ENCODE data around the gene APRT.

The APRT gene, protein sequence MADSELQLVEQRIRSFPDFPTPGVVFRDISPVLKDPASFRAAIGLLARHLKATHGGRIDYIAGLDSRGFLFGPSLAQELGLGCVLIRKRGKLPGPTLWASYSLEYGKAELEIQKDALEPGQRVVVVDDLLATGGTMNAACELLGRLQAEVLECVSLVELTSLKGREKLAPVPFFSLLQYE

DNA sequence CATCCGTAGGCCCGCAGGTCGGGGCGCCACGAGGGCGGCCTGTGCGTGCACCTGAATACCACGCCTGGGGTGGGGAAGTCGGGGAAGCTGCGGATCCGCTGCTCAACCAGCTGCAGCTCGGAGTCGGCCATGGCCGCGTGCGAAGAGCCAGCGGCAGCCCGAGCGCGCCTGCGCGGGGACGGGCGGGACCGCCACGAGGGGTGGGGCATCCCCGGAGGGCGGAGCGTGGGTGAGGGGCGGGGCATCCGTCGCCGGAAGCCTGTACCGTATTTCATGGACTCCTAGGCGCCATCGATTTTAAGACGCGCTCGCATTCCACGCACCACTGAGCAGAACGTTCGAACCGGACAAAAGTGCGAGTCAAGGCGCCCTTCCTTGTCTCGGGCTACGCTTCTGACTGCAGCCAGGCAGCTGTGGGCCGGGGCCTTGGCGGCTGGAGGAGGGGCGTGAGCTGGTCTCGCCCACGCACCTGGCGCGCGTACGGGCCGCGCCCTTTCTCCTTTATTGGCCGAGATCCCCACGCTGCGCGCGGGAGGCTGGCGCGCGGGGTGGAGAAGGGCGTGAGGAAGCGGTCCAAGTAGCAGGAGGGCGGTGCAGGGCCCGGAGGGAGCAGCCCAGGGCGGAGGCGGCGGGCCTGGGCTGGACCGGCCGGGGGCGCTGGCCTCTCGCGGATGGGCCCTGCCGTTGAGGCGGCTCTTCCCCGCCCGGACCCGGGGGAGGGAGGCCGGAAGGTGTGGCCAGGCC lies at the start of gene APRT:
Gene APRT (minus strand): TSS at position 160 of the 744 bp plus-strand sequence. CDS start 29 bp downstream, at position 131.
- peak; percentile 87 for DNase-seq

DNA sequence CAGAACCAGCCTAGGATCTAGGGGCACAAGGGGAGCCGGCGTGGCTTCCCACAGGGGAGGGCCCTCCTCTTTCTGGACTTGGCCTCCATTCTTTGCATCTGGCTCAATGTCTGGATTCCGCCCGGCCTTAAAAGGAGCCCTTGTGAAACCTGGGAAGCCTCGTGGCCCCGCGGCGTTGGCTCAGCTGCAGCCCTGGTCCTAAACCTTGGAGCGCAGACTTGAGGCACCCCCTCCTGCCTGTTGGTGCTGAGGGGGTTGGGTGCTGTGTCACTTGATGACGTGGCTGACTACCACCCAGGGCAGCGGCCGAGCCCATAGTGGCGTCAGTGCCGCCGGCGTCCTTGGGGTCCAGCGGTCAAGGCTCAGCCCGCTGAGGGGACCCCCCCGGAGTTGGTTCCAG lies 49.6 kb upstream of the APRT start:
- DNase-seq = no peak

DNA sequence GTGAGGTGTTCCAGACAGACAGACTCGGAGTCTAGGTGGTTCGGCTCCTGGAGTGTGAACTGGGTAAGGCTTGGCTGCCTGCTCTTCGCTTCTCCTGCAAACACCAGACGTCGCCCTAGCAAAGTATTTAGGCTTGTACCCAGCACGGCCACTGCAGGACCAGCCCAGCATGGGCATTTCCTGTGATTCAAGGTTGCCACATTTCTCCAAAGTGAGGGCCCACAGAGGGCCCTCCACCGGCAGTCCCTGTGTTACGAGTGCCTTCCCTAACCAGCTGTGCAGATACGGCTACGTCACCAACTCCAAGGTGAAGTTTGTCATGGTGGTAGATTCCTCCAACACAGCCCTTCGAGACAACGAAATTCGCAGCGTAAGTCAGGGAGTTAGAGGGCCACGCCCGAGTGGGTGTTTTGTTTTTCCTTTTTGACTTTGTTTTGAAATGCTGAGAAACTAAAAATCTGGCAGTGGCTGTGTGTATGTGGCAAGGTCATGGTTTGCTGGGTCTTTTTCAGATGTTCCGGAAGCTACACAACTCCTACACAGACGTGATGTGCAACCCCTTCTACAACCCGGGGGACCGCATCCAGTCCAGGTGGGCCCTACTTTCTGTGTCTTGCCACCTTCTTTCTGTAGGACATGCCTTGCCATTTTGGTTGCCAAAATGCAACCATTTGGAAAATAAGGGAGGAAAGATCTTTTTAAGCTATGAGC lies 47.8 kb upstream of the APRT start:
- DNase-seq = no peak

DNA sequence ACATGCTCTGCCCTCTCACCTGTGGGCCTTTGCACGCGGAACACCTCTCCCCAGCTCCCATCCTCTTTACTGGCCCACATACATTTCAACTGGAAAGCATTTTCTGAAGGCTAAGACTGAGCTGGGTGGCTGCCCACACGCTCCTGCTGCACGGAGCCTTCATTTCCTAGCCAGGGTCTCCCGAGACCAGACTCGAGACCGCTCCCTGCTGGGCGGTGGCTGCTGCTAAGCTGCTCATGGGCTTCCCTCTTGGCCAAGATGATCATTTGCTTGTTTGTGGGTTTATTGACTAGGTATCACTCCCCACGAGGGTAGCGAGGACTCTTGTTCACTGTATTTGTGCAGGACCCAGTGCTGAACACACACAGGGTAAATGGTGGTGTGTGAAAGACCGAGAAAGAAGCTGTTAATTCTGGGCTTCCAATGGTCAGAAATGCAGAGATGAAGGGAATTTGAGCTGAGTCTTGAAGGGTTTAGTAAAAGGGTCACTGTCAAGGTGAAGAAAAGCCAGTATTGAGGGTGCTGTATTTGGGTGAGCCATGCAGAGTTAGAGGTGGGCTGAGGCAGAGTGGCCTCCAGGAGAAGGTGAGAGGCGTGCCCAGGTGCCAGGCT lies 46.1 kb upstream of the APRT start:
- peak; percentile 76 to 85 for DNase-seq

DNA sequence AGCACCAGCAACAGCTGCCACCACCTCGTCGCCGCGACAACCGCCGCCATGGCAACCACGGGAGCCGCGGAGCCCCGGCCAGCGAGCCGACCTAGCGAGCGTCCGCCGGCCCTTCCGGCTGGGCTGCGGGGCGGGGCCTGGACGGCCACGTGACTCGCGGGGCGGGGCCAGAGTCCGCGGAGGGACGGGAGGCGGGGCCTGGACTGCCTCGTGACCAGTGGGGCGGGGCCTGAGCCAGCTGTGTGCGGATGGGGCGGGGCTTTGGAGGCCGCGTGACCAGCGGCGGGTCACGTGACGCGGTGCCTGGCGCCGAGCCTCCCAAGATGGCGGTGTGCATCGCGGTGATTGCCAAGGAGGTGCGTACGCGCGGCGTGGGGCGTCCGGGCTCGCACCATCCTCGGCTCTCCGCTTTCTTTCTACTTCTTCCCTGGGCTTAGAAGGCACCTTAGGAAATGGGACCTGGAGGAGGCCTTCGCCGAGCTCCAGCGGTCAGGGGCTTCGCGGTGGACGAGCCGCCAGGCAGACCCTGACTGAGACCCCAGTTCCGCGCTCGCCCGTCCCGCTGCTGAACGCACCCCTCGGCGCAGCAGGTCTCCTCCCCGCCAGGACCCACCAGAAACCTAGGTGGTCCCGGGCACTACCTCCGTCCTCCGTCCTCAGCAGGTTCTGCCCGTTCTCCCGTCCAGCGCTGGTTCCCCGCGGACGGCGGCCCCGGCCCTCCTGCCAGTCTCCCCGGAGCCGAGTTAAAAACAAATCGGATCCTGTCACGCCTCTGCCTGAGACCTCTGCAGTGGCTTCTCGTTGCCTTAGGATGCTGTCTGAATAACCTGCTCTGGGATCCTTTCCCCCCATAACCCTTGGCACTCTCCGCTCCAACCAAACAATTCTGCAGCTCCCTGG lies 45.4 kb upstream of the APRT start, which contains the start of the genes GALNS and TRAPPC2L:
Gene GALNS (minus strand): TSS at position 120 of the 900 bp plus-strand sequence. CDS start 70 bp downstream, at position 50.
Gene TRAPPC2L (plus strand): TSS at position 300 of the 900 bp plus-strand sequence. CDS start 24 bp downstream, at position 324.
- peak; percentile 89 to 97 for DNase-seq

DNA sequence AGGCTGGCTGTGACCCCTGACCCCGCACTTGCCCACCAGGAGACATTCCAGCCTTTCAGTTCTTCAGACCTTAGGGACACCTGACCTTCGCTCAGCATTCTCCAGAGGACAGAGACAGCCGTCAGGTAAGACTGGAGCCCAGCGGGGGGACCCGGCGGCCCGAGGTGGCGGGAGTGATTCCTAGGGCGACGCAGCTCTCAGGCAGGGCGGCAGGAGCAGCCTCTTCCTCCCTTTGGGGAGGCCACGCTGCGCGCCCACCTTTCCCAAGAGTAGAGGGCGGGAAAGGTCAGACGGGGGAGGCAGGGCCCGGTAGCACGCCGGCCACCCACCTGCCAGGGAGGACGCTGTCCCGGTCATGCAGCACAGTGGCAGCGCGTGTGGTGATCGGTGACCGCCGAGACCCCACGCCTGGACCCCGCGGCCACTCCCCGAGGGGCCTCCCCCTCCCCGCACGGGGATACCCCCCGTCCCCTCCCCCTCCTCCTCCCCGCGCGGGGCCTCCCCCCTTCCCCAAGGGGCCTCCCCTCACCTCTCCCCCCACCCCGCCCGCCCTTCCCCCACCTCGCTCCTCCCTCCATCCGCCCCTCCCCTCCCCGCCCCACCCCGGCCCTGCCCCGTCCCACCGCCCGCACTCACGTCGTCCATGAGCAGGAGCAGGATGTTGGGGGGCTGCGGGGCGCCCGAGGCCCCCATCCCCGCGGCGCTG lies 44.5 kb upstream of the APRT start:
- no peak for DNase-seq

DNA sequence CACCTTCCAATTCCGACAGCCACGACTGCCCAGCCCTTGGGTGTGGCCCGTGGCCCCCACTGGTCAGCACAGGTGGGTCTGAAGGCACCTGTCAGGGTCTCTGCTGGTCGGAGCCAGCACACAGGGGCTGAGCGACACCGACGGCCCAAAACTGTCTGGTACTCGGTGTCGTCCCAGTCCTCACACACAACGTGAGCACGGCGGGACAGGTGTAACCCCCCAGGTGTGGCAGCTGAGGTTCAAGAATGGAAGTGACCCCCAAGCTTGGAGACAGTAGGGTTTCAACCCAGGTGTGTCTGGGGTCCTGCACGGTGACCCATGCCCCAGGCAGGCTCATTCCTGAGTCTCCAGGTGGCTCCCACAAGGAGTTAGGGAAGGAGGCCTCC lies 44.0 kb upstream of the APRT start:
- DNase-seq = no peak

DNA sequence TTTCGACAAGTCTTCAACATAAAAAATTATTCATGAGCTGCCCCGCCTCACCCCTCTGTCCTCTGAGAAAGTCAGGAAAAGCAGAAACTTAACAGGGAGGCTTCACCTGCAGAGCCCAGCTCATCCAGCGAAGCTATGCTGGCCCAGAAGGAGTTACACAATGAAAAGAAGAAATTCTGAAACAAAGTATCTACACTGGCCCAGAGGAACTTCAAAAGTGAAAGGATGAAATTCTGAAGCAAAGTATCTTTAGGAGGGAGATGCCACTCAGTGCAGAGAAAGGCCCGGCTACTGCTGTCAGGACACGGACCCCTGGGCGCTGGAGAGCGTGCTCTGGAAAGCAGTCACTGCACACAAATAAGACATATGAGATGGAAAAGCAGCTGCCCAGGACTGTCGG lies 43.4 kb upstream of the APRT start:
- DNase-seq = no peak

DNA sequence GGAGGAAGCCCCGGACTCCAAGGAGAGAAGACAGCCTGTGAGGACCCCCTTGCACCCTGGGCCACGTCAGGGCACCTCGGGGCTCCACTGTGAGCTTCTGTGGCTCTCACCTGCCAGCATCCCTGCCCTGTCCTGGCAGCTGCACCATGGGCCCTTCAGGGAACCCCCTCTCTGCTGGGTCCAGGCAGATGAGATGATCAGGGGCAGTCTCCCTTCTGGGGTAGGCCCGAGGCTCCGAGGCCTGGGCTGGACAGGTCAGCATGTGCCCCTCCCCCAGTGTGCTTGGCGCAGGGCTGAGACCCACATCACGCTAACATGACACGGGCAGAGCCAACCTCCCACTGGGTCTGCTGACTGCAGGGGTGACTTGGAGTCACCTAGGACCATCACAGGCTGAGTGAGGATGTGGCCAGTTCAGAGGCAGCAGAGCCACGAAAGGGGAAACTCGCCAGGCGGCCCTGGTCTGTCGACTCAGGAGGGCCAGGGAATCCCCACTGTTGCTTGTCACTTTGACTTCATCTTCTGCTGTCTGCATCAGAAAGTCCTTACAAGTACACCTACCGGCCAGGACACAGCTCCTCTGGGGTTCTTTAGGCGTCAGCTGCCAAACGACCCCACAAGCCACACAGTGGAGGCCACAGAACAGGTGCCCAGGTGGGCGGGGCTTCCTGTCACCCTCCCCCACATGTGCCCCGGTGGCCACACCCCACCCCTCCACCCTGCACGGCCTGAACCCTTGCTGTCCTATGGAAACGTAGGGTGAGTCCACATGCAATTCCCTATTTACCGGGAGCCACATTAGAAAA lies 42.8 kb upstream of the APRT start:
- no peak for DNase-seq

DNA sequence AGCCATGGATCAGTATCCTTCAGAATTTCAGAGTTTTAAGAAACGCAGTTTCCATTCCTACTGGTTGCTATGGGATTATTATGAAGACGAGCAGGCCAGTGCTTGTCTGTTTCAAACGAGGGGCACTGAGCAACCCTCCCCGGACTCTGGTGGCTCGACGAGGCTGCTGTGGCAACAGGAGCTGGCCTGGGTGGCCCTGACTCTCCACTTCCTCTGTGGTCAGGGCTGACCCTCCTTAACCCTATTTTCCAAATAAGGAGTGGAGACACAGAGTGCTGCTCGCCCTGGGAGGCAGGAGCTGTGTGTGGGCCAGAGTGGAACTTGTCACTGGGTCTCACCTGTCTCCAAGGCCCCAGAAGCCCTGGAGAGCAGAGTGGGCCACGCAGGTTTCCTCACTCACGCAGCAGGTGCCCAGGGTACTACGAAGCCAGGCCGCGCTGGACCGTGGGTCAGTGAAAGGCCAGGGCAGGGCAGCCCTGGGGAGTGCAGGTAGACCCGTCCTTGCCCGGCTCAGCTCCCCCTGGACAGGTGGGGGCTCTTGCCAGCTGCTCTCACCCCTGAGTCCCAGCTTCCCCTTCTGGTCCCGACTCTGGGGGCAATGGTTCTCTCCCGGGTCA lies 41.7 kb upstream of the APRT start:
- DNase-seq = no peak

DNA sequence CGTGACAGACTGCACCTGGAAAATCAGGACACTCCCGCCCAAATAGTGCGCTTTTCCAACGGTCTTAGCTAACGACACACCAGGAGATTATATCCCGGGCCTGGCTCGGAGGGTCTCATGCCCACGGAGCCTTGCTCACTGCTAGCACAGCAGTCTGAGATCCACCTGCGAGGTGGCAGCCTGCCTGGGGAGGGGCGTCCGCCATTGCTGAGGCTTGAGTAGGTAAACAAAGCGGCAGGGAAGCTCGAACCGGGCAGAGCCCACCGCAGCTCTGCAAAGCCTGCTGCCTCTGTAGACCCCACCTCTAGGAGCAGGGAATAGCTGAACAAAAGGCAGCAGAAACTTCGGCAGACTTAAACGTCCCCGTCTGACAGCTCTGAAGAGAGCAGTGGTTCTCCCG lies 39.9 kb upstream of the APRT start:
- no peak for DNase-seq

DNA sequence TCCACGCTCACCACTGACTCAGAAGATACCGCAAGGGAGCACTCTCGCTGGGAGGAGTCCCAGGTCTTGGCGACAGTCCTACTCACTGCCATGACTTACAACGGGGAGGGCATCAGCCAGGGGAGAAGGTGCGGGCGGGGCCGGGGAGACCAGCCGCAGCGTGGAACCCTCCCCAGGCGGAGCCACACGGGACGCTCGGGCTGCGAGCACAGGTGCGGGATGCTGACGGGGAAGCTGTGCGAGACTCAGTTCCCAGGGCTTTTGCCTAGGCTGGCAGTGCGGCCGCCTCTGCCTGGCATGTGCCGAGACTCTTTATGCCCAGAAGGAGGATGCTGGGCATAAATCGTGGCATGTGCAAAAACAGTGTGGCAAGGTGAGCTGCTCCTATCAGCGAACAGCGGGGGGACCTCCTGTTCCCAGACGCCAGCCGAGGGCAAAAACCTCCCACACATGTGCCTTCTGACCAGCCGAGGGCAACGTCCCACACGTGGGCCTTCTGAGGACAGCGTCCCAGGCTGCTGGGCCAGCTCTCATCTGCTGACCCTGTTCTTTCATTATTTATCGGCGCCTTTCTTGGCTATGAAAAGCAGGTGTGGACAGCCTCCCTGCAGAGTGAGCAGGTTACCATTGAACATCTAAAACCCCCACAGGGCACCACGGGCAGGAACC lies 38.9 kb upstream of the APRT start:
- DNase-seq = no peak

DNA sequence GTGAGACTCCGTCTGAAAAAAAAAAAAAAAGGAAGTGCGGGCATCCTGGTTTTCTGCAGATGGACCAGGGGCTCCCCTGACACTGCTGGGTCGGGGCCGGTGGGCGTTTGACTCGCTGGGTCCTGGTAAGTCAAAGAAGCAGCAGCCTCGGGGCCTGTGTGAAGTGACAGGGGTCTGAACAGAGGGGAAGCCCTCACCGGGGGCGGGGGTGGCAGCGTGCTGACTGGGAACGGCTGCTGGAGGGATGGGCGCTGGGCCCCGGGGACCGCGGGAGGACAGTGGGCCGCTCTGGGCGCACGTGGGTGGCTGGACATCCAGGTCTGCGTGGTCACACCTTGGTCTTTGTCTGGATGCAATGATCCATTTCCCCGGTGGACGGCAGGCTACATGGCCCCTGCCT lies 36.8 kb upstream of the APRT start:
- DNase-seq = no peak

DNA sequence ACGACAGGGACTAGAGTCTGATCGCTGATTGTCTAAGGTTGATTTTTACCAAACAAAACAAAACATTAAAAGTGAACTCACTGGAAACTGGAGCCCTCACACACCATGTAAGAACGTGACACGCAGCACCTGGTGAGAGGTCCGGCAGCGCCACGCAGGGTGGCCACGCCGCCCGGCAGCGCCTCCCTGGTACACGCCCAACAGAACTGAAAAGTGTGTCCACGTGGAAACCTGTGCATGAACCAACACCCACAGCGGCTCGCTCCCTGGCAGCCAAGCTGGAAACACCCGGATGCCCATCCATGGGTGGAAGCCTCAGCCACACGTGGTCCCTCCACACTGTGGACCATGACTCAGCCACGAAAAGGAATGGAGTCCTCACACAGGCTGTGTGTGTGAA lies 35.9 kb upstream of the APRT start:
- no peak for DNase-seq

DNA sequence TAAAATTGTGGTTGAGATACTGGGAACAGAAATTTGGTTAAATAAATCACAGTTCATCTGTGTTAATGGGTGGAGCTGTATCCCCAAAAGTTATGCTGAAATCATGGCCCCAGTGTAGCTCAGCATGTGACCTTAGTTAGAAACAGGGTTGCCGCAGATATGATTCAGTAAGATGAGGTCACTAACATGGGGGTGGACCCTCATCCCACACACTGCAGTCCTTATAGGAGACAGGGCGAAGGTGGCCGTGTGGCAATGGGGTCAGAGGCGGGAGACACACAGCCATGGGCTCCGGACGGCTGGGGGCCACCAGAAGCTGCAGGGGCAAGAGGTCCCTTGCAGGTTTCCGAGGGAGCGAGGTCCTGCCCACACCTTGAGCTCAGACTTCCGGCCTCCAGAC lies 34.4 kb upstream of the APRT start:
- DNase-seq = no peak

DNA sequence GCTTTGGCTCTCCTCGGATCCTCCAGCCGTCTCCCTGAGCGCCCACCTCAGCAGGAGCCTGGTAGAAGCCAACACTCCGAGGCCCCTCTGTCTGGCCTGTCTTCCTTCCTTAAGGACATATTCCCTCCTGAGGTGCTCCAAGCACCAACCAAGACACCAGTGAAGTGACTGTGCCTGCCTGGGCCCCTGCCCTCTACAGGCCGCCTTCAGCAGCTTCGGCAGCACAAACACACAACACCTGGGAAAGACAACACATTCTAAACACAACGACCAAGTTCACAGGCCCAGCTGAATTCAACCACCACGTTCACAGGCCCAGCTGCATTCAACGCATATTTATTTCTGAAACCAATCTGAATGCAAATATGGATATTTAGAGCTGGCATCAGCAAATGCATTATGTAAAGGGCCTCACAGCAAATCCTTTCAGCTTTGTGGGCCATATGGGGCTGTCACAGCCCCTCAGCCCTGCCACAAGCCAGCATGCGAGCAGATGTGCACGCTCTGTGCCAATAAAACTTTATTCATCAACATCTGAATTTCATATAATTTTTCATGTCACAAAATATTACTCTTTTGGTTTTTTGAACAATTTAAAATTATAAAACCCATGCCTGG lies 32.8 kb upstream of the APRT start:
- DNase-seq = no peak

DNA sequence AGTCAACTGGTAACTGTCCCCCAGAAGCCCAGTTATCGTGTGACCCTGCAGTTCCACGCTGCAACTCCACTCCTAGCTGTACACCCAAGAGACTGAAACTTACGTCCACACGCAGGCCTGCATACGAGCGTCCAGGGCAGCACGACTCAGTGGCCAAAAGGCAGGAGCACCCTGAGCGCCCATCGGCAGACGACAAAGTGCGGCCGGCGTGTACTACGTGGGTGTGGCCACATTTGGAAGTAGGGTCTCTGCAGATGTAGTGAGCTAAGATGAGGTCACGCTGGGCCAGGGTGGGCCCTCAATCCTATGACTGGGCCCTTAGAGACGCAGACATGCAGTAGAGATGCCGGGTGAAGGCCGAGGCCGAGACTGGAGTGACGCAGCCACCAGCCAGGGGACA lies 31.5 kb upstream of the APRT start:
- no peak for DNase-seq

DNA sequence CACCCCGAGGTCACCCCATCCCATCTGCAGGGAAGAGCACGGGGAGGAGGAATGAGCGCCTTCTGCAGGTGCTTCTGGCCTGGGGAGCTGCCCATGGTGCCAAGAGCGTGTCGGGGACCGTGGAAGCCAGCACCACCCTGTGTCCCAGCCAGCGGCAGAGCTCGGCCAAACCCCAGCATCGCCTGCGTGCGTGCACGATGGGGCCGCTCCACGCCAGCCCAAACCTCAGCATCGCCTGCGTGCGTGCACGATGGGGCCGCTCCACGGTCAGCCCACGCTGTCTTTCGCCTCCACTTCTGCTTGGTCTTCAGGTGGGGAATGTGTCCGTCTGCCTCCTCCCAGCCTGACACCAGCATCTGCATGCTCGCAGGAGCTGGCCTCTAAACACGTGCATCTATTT lies 31.1 kb upstream of the APRT start:
- no peak for DNase-seq

DNA sequence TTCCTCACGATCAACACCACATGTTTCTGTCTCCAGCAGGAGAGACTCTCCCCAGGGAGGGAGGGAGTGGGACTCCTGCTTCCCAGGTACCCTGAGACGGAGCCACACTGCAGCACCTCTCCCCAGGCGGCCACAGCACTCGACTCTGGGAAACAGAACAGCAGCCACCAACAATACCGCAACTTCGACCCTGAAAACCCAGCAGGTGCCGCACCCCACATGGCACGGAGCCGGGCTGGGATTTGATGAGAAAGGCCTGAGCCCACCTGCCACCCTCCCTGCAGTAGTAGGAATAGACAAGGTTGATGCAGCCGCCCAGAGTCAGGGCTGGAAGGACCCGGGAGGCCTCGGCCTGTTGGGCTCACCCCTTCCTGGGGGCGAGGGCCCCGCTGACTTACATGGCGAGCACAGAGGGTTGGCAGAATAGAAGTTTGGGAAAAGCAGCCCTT lies 30.6 kb upstream of the APRT start:
- no peak for DNase-seq

Data from SHP77 (cell line).